Neuron (in vitro differentiated cells): ENCODE data around the gene WDR88.
"Not testable (repeated sequence)": the region's sequence is repeated elsewhere in the genome, so short reads cannot be mapped to it uniquely, and the experiment has no call there.

Experiments used
- H2AFZ ChIP-seq: one replicate; pipeline ENCODE4 v1.6.1; 2013; ENCODE audit warnings: low read depth, mild to moderate bottlenecking, inconsistent platforms, low read length, moderate library complexity
- H3K27me3 ChIP-seq: one replicate; pipeline ENCODE4 v1.6.1; 2013; ENCODE audit warnings: low read length; ENCODE audit not compliant: insufficient read depth
- H3K36me3 ChIP-seq: one replicate; pipeline ENCODE4 v1.6.1; 2013; ENCODE audit warnings: low read length; ENCODE audit not compliant: insufficient read depth
- H3K4me1 ChIP-seq: one replicate; pipeline ENCODE4 v1.6.1; 2013; ENCODE audit warnings: low read length; ENCODE audit not compliant: insufficient read depth
- H3K4me3 ChIP-seq: 2 replicates; pipeline ENCODE4 v1.5.1; 2013; ENCODE audit warnings: mild to moderate bottlenecking, low read length, moderate library complexity
- H3K9me3 ChIP-seq: one replicate; pipeline ENCODE4 v1.6.1; 2013; ENCODE audit warnings: low read length

Gene WDR88

GRCh38 chr19:33110137-33110910, 21.6 kb upstream of the WDR88 start:
- Histone ChIP-seq H3K9me3 (no peaks in the 10 kb centered on the region), H3K4me1 (no peaks in the 10 kb centered on the region), H3K4me3 (no peak overlapping the region), H3K27me3 (no peaks in the 10 kb centered on the region), H3K36me3 (peaks cover 69% of the 10 kb centered on the region), H2AFZ (no peak overlapping the region)

- Histone ChIP-seq H3K36me3 (peaks cover 71% of the 10 kb centered on the region), H2AFZ (no peak overlapping the region), H3K27me3 (no peaks in the 10 kb centered on the region), H3K4me3 (no peak overlapping the region), H3K9me3 (no peaks in the 10 kb centered on the region), H3K4me1 (no peaks in the 10 kb centered on the region)
These were observed 20.3 kb upstream of the WDR88 start for GRCh38 chr19:33111587-33111986.

- Histone ChIP-seq H3K4me3 (no peak overlapping the region), H2AFZ (no peak overlapping the region), H3K4me1 (no peaks in the 10 kb centered on the region), H3K36me3 (peaks cover 68% of the 10 kb centered on the region), H3K9me3 (no peaks in the 10 kb centered on the region), H3K27me3 (no peaks in the 10 kb centered on the region)
These were observed 17.6 kb upstream of the WDR88 start for GRCh38 chr19:33114312-33114711.

- H3K36me3 ChIP-seq, result peaks cover 57% of the 10 kb centered on the region
- H2AFZ ChIP-seq, result no peak overlapping the region
These were observed 14.4 kb upstream of the WDR88 start for GRCh38 chr19:33117501-33117900.

GRCh38 chr19:33118643-33119042, 13.3 kb upstream of the WDR88 start:
- H3K4me3 ChIP-seq, result no peak overlapping the region
- H3K9me3 ChIP-seq, result no peaks in the 10 kb centered on the region
- no peaks in the 10 kb centered on the region for H3K4me1 ChIP-seq
- H3K36me3 ChIP-seq, result peaks cover 47% of the 10 kb centered on the region
- H2AFZ ChIP-seq, result no peak overlapping the region
- no peaks in the 10 kb centered on the region for H3K27me3 ChIP-seq

More at GRCh38 chr19:33117501-33117900, 14.4 kb upstream of the WDR88 start:
- Histone ChIP-seq H3K4me1 (no peaks in the 10 kb centered on the region), H3K4me3 (no peak overlapping the region), H3K27me3 (no peaks in the 10 kb centered on the region), H3K9me3 (no peaks in the 10 kb centered on the region)

GRCh38 chr19:33124207-33125098, 7.5 kb upstream of the WDR88 start:
- Histone ChIP-seq H2AFZ (no peak overlapping the region), H3K4me1 (no peaks in the 10 kb centered on the region), H3K36me3 (peaks cover 28% of the 10 kb centered on the region), H3K4me3 (no peak overlapping the region), H3K27me3 (no peaks in the 10 kb centered on the region), H3K9me3 (no peaks in the 10 kb centered on the region)

- Histone ChIP-seq H3K9me3 (no peaks in the 10 kb centered on the region), H2AFZ (no peak overlapping the region), H3K36me3 (peaks cover 33% of the 10 kb centered on the region), H3K4me3 (no peak overlapping the region), H3K4me1 (no peaks in the 10 kb centered on the region), H3K27me3 (no peaks in the 10 kb centered on the region)
These were observed 6.0 kb upstream of the WDR88 start for GRCh38 chr19:33125929-33126388.

GRCh38 chr19:33126712-33127111, 5.2 kb upstream of the WDR88 start:
- H3K36me3 ChIP-seq, result peaks cover 29% of the 10 kb centered on the region
- not testable (repeated sequence) for H3K27me3 ChIP-seq, H3K4me1 ChIP-seq, H2AFZ ChIP-seq, H3K4me3 ChIP-seq, H3K9me3 ChIP-seq

- Histone ChIP-seq H3K4me1 (no peaks in the 10 kb centered on the region), H2AFZ (no peak overlapping the region), H3K27me3 (no peaks in the 10 kb centered on the region), H3K36me3 (peaks cover 22% of the 10 kb centered on the region), H3K9me3 (no peaks in the 10 kb centered on the region), H3K4me3 (no peak overlapping the region)
These were observed 2.0 kb upstream of the WDR88 start for GRCh38 chr19:33129901-33130300.

GRCh38 chr19:33130433-33130832, 1.5 kb upstream of the WDR88 start:
- no peaks in the 10 kb centered on the region for H3K27me3 ChIP-seq

GRCh38 chr19:33132425-33132824, 511 bp downstream of the WDR88 start:
- H3K4me3 ChIP-seq, result no peak overlapping the region
- H2AFZ ChIP-seq, result no peak overlapping the region
- no peaks in the 10 kb centered on the region for H3K9me3 ChIP-seq
- no peaks in the 10 kb centered on the region for H3K4me1 ChIP-seq
- no peaks in the 10 kb centered on the region for H3K27me3 ChIP-seq
- H3K36me3 ChIP-seq, result peaks cover 14% of the 10 kb centered on the region

More at GRCh38 chr19:33130433-33130832, 1.5 kb upstream of the WDR88 start:
- H3K9me3 ChIP-seq, result no peaks in the 10 kb centered on the region
- no peak overlapping the region for H2AFZ ChIP-seq
- H3K4me1 ChIP-seq, result no peaks in the 10 kb centered on the region
- peaks cover 20% of the 10 kb centered on the region for H3K36me3 ChIP-seq
- H3K4me3 ChIP-seq, result no peak overlapping the region

GRCh38 chr19:33133438-33134031, 1.6 kb downstream of the WDR88 start:
- Histone ChIP-seq H3K9me3 (no peaks in the 10 kb centered on the region), H3K4me1 (no peaks in the 10 kb centered on the region), H3K36me3 (peaks cover 10% of the 10 kb centered on the region), H2AFZ (no peak overlapping the region), H3K27me3 (no peaks in the 10 kb centered on the region), H3K4me3 (no peak overlapping the region)

- Histone ChIP-seq H2AFZ (no peak overlapping the region), H3K4me3 (no peak overlapping the region), H3K27me3 (no peaks in the 10 kb centered on the region)
These were observed 2.7 kb downstream of the WDR88 start for GRCh38 chr19:33134571-33135041.

More at GRCh38 chr19:33134571-33135041, 2.7 kb downstream of the WDR88 start:
- no peaks in the 10 kb centered on the region for H3K9me3 ChIP-seq
- no peaks in the 10 kb centered on the region for H3K4me1 ChIP-seq
- H3K36me3 ChIP-seq, result peaks cover 5% of the 10 kb centered on the region
